GM19452 (cell line): Measurements from ENCODE around the gene PPIC.
"Not testable (repeated sequence)": the region's sequence is repeated elsewhere in the genome, so short reads cannot be mapped to it uniquely, and the experiment has no call there.

ENCODE experiments used
- ATAC-seq: cut with Tn5 transposase; IDR thresholded peaks from one replicate; pipeline ENCODE4 v1.9.1; 2021; ENCODE audit not compliant: unreplicated experiment

Gene PPIC

DNA sequence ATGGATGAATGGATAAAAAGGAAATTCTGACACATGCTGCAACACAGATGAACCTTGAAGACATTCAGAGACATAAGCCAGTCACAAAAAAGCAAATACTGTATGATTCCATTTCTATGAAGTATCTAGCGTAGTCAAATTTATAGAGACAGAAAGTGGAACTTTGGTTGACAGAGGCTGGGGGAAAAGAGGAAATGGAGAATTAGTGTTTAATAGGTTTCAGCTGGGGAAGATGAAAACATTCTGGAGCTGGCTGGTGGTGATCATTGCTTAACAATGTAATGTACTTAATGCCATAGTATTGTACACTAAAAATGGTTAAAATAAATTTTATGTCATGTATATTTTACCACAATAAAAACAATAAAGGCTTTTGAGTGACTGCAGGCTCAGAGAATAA lies 24.2 kb downstream of the PPIC start:
- no peak for ATAC-seq

DNA sequence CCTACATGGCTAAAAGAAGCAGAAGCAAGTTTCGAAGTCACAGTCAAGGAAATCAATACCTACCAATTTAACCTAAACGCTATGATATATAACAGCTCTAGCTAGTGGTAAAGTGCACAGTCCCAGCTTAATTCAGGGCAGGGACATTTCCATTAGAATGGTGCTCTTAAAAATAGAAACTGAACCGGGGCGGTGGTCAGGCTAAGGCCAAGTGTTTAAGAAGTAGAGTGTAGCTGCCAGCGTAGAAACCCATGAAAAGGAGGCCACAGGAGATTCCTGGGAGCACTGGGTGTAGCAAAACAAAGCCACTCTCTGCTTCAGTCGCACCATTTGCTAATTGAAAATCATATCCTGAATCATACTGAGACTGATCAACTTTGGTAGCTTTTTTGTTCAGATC lies 28.8 kb downstream of the PPIC start:
- ATAC-seq = no peak

- ATAC-seq = no peak
These were observed 29.3 kb downstream of the PPIC start for GRCh38 chr5:123007182-123007581.

GRCh38 chr5:123001808-123002207 lies 34.7 kb downstream of the PPIC start:
- no peak for ATAC-seq

DNA sequence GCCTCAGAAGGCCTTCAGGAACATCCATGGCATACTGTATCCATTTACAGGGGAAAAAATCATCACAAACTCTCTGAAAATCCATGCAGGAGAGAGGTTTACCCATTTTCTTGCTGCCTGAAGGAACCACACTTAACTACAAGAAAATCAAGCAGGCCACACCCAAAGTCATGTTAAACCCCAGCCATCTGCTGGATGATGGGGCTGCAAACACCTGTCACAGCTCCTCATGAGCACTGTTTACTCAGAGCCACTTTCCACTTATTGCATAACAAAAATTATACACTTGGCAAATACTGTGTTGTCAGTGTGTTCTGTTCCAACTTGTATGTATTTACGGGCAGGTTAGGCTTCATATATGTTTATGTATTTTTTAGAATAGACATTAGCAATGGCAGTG lies 35.8 kb downstream of the PPIC start:
- ATAC-seq = no peak

GRCh38 chr5:122999947-123000563 lies 36.5 kb downstream of the PPIC start:
- ATAC-seq = peak; percentile 99

DNA sequence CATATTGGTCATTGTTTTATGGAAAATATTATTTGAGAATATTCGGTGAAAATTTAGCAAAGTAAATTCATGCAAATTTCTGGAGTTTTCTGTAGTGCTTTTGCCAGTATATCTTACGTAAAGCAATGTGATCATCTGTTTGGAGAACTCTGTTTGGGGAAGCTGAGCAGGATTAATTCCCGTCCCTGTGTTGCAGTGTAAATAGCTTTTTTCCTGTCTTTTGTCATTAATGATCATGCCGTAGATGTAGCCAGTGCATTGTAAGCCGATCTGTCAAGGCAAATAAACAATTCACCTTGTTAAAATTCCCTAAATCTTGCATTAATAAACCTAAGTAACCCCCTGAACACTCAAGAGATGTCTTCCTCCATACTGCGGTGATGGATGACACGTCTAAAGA lies 39.2 kb downstream of the PPIC start:
- ATAC-seq = no peak

GRCh38 chr5:122996091-122996490 lies 40.4 kb downstream of the PPIC start:
- ATAC-seq = no peak

DNA sequence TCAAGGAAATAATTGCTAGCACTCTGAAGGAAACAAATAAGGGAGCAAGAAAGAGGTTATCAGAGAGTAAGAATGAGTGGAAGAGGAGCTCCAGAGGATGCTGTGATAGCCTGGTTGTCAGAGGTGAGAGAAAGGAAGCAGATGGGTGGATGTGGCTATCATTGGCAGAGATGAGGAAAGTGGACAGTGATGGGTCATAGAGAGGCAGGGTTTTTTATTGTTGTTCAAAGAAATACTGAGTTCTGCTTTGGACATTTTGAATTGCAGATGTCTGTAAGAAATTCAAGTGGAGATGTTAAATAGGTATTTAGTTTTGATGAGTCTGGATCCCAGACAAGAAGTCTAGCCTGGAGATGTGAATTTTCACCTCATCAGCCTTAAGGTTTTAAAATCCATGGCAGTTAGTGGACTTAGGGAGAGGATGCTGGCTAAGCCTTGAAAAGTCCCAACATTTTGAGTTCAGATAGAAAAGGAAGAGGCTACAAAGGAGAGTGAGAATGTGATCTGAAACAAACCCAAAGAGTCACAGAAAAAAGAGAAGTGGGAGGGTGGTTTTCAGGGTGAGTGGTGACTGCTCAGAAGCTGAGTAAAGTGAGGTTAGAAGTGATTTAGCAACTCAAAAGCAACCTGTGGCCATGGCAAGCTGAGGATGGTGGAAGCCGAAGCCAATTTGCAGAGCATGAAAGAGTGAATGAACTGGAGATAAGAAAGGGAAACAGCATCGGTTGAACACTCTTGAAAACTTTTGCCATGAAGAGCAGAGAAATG lies 50.4 kb downstream of the PPIC start:
- peak; percentile 90 for ATAC-seq

DNA sequence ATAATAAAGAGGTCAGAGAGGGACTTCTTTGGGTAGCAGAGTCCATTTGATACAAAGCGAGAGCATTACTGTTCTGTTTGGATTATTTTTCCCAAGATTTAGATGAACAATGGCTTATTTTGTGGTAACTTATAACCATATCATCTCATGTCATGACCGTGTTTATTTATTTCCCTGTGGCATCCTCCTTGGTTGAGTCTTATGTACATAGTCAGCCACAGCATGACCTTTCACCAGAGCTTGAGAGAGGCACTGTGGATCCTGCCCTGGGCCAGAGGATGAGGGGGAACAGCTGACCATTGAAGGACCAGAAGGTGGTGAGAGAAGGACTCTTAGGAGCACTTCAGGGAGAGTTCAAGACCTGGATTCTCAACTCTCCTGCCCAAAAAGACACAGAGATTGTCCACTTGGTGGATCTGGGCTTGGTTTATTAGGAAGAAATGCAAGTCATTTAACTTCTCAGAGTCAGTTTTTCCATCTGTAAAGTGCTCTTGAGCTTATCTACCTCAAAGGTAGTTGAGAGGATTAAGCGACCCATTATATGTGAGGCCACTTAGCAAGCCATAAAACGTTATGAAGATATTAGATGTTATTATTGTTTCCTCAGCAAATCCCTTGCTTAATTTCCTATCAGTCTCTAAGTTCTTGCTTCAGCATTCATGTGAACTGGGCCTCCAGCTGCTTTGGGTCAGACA lies 51.4 kb downstream of the PPIC start:
- ATAC-seq = no peak

DNA sequence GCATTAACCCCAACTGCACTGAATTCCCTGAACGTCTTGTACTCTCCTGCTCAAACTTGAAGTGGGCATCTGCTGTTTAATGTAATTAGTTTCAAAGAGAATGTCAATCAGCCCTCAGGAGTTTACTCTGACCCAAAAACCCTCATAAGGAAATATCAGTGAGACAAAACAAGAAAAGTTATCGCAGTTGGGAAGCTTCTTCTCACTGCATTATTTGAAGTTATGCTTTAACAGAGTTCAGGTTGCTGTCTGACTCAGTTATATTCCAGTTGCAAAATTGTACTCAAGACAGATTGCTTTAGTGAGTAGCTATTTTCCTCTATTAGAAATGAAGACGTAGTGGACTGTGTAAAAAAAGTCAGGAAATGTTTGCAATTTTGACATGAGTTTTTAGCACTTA lies 52.1 kb downstream of the PPIC start:
- peak; percentile 32 for ATAC-seq

- ATAC-seq = no peak
These were observed 54.1 kb downstream of the PPIC start for GRCh38 chr5:122982376-122982775.

GRCh38 chr5:122981846-122982245 lies 54.7 kb downstream of the PPIC start:
- ATAC-seq = no peak

GRCh38 chr5:122978644-122979297 lies 57.8 kb downstream of the PPIC start:
- no peak for ATAC-seq

- no peak for ATAC-seq
These were observed 58.5 kb downstream of the PPIC start for GRCh38 chr5:122978068-122978467.

DNA sequence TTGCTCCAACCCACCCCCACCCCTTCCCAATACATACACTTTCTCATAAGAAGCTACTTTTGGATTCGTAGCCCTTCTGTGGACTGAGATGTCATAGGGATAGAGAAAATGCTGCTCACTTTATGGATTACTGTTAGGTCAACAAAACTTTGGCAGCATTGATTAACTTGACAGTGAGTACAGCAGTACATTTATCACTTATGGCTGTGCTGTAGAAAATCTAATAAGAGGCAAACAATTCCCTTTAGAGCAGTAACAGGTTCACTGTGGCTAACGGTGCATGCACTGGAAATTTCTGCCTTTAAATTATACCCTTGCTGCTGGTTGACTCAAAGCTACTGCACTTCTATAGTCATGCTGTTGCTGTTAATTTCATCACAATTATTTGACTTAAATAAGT lies 59.2 kb downstream of the PPIC start:
- ATAC-seq = no peak

GRCh38 chr5:122974251-122974650 lies 62.3 kb downstream of the PPIC start:
- ATAC-seq = not testable (repeated sequence)

- ATAC-seq = not testable (repeated sequence)
These were observed 62.8 kb downstream of the PPIC start for GRCh38 chr5:122973759-122974158.
